HG03521 (cell line): Measurements from ENCODE around the gene RANGRF.

Experiments used
- ATAC-seq: cut with Tn5 transposase; IDR thresholded peaks from one replicate; pipeline ENCODE4 v1.9.1; 2021; ENCODE audit warnings: mild to moderate bottlenecking, moderate library complexity; ENCODE audit not compliant: unreplicated experiment

Gene RANGRF

DNA sequence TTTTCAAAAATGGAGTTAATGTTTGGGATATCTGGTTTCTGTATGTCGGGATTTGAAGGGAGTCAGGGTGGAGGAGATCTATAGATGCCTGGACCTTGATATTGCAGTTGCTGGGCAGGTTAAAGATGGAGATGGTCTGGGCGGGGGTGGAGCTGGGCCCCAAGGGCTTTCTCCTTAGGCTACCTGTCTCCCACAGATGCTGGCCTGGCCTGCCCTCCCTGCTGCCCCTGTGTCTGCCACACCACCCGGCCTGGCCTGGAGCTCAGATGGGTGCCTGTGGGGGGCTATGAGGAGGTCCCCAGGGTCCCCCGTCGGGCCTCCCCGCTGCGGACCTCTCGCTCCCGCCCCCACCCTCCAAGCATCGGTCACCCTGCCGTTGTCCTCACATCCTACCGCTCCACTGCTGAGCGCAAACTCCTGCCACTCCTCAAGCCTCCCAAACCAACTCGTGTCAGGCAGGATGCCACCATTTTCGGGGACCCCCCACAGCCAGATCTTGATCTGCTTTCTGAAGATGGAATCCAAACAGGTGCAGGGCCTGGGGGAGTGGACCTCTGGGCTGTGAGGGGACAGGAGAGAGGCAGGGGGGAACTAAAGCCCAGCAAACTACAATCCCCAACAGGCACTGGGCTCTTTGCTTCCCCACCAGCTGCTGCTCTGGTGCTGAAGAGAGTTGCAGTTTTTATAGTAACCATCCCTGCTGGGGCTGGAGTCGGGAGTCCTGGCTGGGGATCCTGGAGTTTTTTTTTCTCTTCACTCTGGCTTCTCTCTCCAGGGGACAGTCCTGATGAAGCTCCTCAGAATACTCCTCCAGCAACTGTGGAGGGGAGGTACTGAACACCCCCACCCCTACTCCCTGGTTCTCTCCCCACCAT is 24.5 kb downstream of the RANGRF start:
- no peak for ATAC-seq

DNA sequence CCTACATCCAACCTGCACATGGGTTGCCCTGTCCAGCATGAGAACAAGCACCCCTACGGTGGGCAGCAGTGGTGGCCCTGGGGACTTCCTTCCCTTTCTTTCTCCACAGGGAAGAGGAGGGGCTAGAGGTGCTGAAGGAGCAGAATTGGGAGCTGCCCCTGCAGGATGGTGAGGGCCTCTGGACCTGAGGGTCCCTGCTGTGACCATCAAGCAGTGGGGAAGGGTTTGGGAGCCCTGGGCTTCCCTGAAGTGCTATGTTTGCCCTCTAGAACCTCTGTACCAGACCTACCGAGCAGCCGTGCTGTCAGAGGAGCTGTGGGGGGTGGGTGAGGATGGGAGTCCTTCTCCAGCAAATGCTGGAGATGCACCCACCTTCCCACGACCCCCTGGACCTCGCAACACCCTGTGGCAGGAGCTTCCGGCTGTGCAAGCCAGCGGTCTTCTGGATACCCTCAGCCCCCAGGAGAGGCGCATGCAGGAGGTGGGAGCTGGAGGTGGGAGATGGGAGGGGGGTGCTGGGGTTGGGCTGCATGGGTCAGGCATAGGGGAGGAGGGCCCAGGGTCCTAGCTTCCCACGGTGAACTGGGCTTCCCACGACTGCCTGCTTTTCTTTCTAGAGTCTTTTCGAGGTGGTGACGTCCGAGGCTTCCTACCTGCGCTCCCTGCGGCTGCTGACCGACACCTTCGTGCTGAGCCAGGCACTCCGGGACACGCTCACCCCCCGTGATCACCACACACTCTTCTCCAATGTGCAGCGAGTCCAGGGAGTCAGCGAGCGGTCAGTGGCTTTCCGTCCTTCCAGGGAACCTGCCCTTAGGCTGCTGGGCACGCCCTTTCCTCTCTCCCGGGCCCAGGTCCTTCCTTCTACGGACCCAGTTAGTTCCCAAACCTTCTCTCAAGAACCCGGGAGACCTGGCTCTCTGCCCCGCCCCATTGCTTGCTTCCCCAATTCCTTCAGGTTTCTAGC is 26.6 kb downstream of the RANGRF start:
- ATAC-seq: no peak

DNA sequence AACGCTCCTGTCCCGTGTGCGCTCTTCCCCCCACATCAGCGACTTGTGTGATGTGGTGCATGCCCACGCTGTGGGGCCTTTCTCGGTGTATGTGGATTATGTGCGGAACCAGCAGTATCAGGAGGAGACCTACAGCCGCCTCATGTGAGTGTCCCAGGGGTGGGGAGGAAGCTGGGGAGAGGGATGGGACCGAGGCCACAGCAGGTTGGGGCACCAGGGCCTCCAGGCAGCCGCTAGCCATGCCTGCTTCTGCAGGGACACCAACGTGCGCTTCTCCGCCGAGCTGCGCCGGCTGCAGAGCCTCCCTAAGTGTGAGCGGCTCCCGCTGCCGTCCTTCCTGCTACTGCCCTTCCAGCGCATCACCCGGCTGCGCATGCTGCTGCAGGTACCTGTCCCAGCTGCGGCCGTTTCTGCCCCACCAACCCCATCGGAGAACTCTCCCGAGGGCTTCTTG is 27.3 kb downstream of the RANGRF start:
- ATAC-seq: no peak

DNA sequence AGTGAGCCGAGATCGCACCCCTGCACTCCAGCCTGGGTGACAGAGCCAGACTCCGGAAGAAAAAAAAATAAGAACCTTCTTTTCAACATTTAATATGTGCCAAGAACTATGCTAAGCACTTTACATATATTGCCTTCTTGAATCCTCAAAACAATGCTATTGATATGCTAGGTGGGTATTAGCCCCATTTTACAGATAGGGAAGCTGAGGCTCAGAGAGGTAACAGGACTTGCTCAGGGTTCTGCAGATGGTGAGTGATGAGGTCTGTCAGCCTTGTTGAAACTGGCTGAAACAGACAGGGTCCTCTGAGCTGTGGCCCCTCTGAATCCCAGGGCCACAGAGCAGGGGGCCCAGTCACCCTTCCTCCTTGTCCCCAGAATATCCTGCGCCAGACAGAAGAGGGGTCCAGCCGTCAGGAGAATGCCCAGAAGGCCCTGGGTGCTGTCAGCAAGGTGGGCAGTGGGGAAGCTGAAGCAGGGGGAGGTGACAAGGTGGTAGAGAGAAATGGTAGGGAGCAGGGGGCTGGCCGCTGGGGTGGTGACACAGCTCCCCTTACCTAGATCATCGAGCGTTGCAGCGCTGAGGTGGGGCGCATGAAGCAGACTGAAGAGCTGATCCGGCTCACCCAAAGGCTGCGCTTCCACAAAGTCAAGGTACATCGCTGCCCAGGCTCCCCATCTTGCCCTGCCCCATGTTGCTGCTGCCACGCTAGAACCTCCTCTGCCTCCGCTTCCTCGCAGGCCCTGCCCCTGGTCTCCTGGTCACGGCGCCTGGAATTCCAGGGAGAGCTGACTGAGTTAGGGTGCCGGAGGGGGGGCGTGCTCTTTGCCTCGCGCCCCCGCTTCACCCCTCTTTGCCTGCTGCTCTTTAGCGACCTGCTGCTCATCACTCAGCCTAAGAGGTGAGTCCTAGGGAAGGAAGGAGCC is 29.8 kb downstream of the RANGRF start:
- no peak for ATAC-seq

DNA sequence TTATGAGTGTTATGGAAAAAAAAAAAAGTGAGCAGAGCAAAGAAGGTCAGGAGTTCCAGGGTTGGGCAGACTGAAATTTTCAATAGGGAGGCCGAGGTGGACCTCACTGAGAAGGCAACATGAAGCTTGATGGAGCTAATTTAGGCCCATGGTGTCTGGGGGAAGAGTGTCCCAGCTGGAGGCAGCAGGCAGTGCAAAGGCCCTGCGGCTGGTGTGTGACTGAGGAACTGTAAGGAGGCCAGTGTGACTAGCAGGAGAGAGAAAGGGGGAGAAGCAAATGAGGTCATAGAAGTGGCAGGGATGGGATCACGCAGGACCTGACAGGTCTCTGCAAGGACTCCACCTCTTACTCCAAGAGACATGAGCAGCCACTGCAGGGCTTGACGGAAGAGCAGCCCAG is 31.8 kb downstream of the RANGRF start:
- no peak for ATAC-seq

DNA sequence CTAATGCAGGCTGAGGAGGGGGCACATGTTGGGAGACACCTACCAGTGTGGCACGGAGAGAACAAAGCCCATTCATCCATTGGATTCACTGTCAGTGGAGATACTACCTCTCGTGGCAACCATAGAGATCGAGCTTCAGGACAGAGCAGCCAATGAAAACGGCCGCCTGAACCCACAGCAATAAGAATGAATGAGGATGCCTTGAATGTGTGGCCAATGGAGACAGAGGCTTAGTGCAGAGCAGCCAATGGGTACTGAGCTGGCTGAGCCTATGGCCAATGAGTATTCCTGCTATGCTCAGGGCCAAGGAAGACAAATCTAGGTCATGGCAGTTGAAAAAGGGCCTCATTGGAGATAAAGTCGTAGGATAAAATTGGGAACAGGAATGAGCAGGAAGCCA is 32.5 kb downstream of the RANGRF start:
- ATAC-seq: no peak

DNA sequence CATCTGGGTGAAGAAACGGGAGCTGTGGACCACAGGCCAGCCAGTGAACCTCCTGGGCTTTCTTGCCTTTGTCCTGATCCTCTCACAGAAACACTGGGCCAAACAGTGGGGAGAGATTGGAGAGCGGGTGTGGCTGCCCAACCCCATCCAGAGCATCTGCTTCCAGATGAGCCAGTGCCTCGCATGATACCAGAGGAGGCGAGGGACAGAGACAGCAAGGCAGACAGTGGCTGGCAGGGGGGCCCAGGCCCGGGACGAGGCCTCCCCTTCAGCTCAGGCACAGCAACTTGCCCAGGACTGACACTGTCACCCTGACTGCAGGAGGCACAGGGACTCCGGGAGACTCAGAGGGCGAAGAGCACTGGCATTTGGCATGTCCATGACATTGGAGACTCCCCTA is 33.6 kb downstream of the RANGRF start:
- ATAC-seq: no peak

DNA sequence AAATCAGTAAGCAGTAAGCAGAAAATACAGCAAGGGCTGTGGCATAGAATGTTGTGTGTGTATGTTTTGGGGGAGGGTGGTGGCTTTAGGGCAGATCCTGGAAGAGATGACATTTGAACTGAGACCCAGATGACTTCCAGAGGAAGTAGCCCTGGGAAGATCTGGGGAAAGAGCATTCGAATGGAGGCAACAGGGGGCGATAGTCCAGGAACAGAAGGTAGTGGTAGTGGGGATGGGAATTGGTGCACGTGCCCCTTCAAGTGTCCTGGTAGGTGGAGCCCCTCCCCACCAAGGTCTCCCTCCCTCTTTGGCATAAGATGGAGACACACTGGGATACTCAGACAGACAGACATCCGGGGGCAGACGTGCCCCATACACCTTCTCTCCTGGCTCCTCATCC is 35.7 kb downstream of the RANGRF start:
- ATAC-seq: no peak

DNA sequence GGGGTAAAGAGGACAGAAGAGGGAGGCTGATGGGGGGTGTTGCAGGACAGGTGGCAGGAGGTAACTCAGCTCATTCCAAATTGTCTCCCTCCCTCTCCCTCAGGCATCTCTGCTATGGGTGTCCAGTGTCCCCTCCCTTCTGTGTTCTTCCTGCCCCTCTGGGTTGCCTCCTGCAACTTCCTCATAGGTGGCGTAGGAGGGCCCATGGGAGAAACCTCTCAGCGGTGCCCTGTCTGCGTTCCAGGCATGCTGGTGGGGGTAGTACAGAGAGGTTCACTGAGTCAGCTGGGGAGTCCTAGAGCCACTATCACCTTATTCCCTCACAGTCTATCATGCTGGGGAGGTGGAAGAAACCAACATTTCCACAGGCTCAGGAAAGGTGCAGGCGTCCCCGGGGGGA is 36.5 kb downstream of the RANGRF start:
- no peak for ATAC-seq

DNA sequence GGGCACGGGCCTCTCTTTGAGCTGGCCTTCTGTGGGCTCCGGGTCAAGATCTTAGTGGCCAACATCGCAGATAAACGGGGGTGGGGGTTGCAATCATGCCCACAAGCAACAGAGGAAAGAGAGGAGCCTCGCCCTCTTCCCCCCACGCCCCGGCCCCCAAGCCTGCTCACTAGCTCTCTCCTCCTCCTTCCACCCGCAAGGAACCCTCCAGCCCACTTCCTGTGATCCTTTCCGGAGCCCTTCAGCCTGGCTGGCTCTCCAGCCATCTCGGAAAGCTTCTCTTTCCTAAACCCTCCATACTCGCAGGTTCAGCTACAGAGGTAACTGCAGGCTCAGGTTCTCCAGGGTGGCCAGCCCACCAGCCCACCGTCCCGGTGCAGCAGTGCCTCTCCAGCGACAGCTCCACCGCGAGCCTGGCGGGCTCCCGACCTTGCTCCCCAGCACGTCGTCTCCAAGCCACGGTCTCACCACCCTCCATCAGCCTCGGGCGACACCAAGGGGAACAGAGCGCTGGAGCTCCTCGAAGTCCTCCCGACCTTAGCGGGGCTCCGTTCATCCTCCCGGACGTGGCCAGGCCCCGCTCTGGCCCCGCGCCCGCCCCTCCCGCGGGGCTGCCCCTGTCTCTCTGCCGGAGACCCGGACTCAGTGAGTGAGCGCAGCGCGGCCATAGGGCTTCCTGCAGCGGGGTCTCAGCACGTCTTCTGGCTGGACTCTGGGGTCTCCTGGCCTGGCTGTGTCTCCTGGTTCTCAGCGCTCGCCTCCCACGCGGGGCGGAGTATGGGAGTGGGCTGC is 38.2 kb downstream of the RANGRF start:
- no peak for ATAC-seq

DNA sequence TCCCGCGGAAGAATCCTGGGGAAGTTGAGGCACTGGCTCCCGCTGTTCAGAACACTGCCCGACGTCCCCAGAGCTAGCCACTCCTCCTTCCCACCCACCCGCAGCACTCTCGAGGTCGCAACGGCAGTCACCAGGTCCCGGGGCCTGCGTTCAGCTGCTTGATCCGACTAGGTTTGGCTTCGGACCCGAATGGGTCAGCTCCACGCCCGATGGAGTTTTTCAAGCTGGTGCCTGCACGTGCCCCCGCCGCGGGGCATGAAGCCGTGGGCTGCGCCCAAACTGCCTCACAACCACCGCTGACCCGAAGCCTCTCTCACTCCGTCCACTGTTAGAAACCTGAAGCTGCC is 38.8 kb downstream of the RANGRF start:
- no peak for ATAC-seq

DNA sequence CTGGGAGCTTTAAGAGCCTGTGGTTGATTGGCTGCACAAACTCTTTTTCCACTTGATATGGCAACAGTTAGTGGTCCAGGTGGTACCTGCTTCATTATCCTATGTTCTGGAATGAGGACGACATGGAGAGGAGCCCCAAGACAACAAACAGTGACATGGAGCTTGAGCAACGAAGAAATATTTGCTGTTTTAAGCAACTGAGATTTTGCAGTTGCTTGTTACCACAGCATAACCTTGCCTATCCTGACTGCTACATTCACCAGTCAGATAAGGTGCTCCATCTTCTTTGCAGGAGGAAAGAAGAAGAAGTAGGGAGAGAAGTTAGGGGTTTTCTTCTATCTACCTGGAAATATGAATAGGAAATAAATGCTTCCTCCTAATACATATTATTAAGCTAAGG is 43.7 kb downstream of the RANGRF start:
- no peak for ATAC-seq

DNA sequence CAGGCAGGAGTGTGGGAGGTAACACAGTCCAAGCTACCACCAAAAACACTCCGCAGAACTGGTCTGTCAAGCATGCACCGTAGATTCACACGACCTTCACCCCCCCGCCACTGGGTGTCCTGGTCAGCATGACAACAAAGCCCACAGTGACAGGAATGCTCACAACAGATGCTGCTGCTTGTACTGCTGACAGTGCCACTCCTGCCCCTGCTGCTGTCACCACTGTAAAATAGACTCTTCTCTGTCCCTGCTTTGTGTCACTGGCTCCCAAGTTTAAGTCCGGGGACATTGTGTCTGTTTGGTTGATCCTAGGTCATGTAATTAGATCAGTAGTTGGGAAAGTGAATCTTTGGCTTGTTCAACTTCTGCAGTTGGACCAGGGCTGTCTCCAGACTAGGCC is 44.2 kb downstream of the RANGRF start:
- ATAC-seq: no peak

DNA sequence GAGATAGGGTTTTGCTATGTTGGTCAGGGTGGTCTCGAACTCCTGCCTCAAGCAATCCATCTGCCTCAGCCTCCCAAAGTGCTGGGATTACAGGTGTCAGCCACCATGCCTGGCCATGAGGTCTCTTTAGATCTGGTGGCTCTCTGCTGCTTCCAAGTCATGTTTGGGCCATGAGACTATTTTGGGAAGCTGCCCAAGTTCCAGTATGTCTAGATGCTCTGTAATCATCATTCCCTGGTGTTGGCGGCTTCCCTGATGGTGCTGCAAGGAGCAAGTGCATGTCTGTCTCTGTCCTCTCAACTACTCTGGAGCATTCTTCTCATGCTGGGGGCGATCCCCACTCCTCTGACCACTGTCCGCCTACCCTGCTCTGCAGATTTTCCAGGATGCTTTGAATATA is 44.8 kb downstream of the RANGRF start:
- ATAC-seq: no peak

DNA sequence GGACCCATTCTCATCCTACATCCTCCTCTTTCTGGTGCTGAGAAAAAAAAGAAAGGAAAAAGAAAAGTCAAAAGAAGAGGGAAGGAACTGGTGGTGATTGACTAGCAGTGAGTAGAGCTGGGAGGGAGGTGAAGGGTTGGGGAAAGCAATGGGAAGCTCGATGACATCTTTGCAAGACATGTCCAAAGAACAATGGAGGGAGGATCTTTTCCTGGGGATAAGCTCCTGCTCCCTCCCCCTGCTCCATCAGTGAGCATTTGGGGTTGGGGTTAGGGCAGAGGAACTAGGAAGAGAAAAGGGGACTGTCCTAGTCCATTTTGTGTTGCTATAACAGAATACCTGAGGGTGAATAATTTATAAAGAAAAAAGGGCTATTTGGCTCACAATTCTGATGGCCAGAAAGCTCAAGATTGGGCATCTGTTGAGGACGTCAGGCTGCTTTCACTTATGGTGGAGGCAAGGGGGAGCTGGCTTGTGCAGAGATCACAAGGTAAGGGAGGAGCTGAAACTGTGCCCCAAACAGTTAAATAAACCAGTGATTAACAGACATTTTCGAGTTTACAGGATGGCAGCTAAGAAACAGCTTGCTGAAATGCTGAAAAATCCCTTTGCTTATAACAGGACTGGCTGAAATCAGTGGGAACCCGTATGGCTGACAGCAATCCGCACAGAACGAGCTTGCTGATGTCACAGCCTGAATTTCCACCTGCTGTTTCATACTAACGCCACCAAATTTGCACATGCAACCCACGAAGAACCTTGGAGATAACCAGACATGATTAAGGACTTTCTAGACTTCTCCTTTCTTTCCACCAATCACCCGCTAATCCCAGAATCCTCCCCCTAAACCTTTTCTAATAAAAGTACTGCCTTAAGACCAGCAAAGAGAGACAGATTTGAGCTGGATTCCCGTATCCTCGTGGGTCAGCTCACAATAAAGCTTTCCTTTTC is 49.6 kb downstream of the RANGRF start:
- ATAC-seq: no peak

DNA sequence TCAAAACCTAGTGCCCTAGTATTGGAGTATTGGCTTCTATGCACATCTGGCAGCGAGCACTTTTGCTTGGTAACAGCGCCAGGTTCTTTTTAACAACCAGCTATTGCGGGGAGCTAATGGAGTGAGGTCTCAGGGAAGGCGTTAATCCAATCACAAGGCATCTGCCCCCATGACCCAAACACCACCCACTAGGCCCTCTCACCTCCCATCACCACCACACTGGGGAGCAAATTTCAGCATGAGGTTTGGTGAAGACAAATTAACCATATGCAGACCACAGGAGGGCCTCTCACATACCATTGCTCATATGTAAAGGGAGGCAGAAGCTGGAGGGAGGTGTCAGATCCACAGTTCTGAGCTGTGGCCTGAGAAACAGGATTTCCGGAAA is 50.3 kb downstream of the RANGRF start:
- ATAC-seq: no peak

DNA sequence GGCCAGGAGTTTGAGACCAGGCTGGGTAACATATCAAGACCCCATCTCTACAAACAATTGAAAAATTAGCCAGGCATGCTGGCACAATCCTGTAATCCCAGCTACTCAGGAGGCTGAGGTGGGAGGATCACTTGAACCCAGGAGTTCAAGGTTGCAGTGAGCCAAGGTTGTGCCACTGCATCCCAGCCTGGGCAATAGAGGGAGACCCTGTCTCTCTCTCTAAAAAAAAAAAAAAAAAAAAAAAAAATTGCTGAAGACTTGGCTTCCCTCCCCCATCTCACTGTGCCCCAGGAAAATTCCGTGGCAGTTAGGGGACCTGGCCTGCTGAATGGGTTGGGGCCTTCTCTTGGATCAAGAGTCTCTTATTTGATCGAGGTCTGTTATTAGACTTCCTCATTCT is 51.1 kb downstream of the RANGRF start, which contains the start of gene ODF4:
Gene ODF4, plus strand, starts transcription at position 301 of the 400 bp plus-strand sequence. CDS start 212 bp downstream, outside the sequence.
- ATAC-seq: no peak
